ENCODE data around the gene YIPF6. TPM values are rescaled to one million over a fixed set of nuclear protein-coding genes. Genes with fewer than 3 reads are reported as not detected.

YIPF6 gene
- total and polyA plus RNA-seq, 9 of the 15 experiments (the other 6 are each of a cell fraction or from before 2014, with no cell fraction given) = 7.7 to 44.2 (median 22.4) TPM

- Histone ChIP-seq H3K4me1 (replicated peaks in 1 of 2; ENCODE audit: control insufficient read depth in 2 of 2, insufficient read depth in 2 of 2, low read length in 2 of 2) (peaks cover 0 to 3% of the 10 kb centered on the region in 2 experiments; a peak in 1 of 5 replicates), H4K20me1 (replicated peaks; ENCODE audit: control insufficient read depth, insufficient read depth, low read length) (no peaks in the 10 kb centered on the region), H3K4me3 (no peak overlapping the region), H3K9me3 (replicated peaks; ENCODE audit: control insufficient read depth, insufficient read depth, low read depth, low read length) (no peaks in the 10 kb centered on the region), H3K27me3 (ENCODE audit: control insufficient read depth in 2 of 2, insufficient read depth in 2 of 2, low read length in 2 of 2) (no peaks in the 10 kb centered on the region), H3K36me3 (ENCODE audit: control insufficient read depth, insufficient read depth, low read length) (no peaks in the 10 kb centered on the region), H3K4me2 (ENCODE audit: insufficient read depth, low read length) (no peak overlapping the region), H2AFZ (ENCODE audit: low read depth, low read length) (no peak overlapping the region), H3K79me2 (ENCODE audit: control insufficient read depth, insufficient read depth, low read length) (no peaks in the 10 kb centered on the region), H3K9ac (ENCODE audit: insufficient read depth in 1 of 2, low read depth in 2 of 2, low read length in 2 of 2) (no peak overlapping the region), H3K9me1 (ENCODE audit: control insufficient read depth, insufficient read depth, low read length) (no peaks in the 10 kb centered on the region), H3K27ac (ENCODE audit: extremely low read depth, low read depth, low read length) (no peak overlapping the region)
- FAIRE-seq (peak; percentile 59), ATAC-seq (peak; percentile 98), DNase-seq (ENCODE audit: extremely low read depth in 1 of 4, low spot score in 3 of 4) (peak; percentile 20 to 53 (median 35))
- in situ Hi-C loops (cut with MboI) = no loop called here
- no peak for TF ChIP-seq EHMT2 (IDR thresholded peaks at IDR 0.05)
- no peak for TF ChIP-seq PHF8 (IDR thresholded peaks at IDR 0.05; ENCODE audit: borderline replicate concordance, low read length)
- TF ChIP-seq RAD21 (CRISPR knock-in tag; conservative IDR thresholded peaks at IDR 0.05 in 1 of 2, IDR thresholded peaks at IDR 0.05 in 1 of 2) = peak in 1 of 2 experiments; percentile 41; a peak in 2 of 4 replicates
- TF ChIP-seq, protein P1, sequence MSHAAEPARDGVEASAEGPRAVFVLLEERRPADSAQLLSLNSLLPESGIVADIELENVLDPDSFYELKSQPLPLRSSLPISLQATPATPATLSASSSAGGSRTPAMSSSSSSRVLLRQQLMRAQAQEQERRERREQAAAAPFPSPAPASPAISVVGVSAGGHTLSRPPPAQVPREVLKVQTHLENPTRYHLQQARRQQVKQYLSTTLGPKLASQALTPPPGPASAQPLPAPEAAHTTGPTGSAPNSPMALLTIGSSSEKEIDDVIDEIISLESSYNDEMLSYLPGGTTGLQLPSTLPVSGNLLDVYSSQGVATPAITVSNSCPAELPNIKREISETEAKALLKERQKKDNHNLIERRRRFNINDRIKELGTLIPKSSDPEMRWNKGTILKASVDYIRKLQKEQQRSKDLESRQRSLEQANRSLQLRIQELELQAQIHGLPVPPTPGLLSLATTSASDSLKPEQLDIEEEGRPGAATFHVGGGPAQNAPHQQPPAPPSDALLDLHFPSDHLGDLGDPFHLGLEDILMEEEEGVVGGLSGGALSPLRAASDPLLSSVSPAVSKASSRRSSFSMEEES (CRISPR knock-in tag; IDR thresholded peaks at IDR 0.05) = no peak
- no peak for TF ChIP-seq KAT2B (IDR thresholded peaks at IDR 0.05; ENCODE audit: low read depth, low read length)
- peak; percentile 36 for TF ChIP-seq NFYB (IDR thresholded peaks at IDR 0.05; ENCODE audit: extremely low read depth, insufficient read length)
- peak; percentile 37 to 42 (median 41); a peak in 5 of 6 replicates for TF ChIP-seq CTCF (IDR thresholded peaks at IDR 0.05 in 2 of 3, conservative IDR thresholded peaks at IDR 0.05 in 1 of 3; ENCODE audit: insufficient read depth in 2 of 3, low read depth in 1 of 3, low read length in 3 of 3)
- TF ChIP-seq CXXC5 (CRISPR knock-in tag; IDR thresholded peaks at IDR 0.05) = no peak
- intact Hi-C loops (cut with micrococcal nuclease) = loop anchor here (10.0 kb wide), 1 partner anchor 296 kb away; no protein-coding TSS in a partner anchor
- ChIA-PET POLR2A (interaction anchor here (0.7 kb wide), 1 partner anchor 423 kb away, joined by 3 read pairs; no protein-coding TSS in a partner anchor), CTCF (ENCODE audit: low intra/inter-chr PET ratio) (no interaction called here)
- no TSS peak for BruUV-seq (replicated peaks)
Measured at GRCh38 chrX:68490644-68491043, 8.2 kb upstream of the YIPF6 start.

All from K562 (cell line).